Left ventricle myocardium inferior (tissue), 1 donor: ENCODE data around the gene SMCO4. TPM values are rescaled to one million over a fixed set of nuclear protein-coding genes. Genes with fewer than 3 reads are reported as not detected.
"Not testable (repeated sequence)": the region's sequence is repeated elsewhere in the genome, so short reads cannot be mapped to it uniquely, and the experiment has no call there.

Experiments used
- DNase-seq: peaks from one replicate; pipeline ENCODE4 v3.0.0-alpha.2; 2020
- H3K27ac ChIP-seq: fragments of 200-600 bp; replicated peaks from 2 replicates; pipeline ENCODE4 v1.8.0; 2021
- H3K27me3 ChIP-seq: fragments of 200-600 bp; 2 replicates; pipeline ENCODE4 v1.8.0; 2021; ENCODE audit warnings: low read depth
- H3K36me3 ChIP-seq: fragments of 200-600 bp; 2 replicates; pipeline ENCODE4 v1.8.0; 2021
- H3K4me1 ChIP-seq: fragments of 200-600 bp; 2 replicates; pipeline ENCODE4 v1.8.0; 2021
- H3K4me3 ChIP-seq: fragments of 200-600 bp; 2 replicates; pipeline ENCODE4 v1.8.0; 2021; ENCODE audit warnings: mild to moderate bottlenecking, moderate library complexity
- H3K9me3 ChIP-seq: fragments of 200-600 bp; replicated peaks from 2 replicates; pipeline ENCODE4 v1.8.0; 2021
- CTCF ChIP-seq: fragments of 200-600 bp; IDR thresholded peaks from 2 replicates; pipeline ENCODE4 v1.8.0; 2021; ENCODE audit warnings: antibody characterized with exemption, mild to moderate bottlenecking, borderline replicate concordance
- intact Hi-C: fragments of 100-400 bp; cut with micrococcal nuclease; formaldehyde crosslinking; loops from one replicate; pipeline ENCODE4 v1.11.0; 2022
- total RNA-seq: library from RNA; stranded (reverse); fragmentation: NEBNext Ultra II Directional; extraction: Animal tissue kit (Norgen Biotek cat#: 25700); gene quantifications from one replicate; pipeline ENCODE4 v1.2.1, GENCODE V29; 2021
- donor health status: DM: no; HTN: yes; CAD: no; lungs with severe emphysema.

Gene SMCO4
- total RNA-seq, 1 donor from 2014 or later: 57.6 TPM

GRCh38 chr11:93585758-93586157 lies 42.6 kb upstream of the SMCO4 start:
- Histone ChIP-seq H3K27ac (no peak overlapping the region), H3K36me3 (no peaks in the 10 kb centered on the region), H3K9me3 (no peaks in the 10 kb centered on the region), H3K4me3 (no peak overlapping the region), H3K4me1 (no peaks in the 10 kb centered on the region), H3K27me3 (peaks cover 13% of the 10 kb centered on the region)
- intact Hi-C loops: no loop called here
- DNase-seq: no peak
- TF ChIP-seq CTCF: no peak

- Histone ChIP-seq H3K27ac (no peak overlapping the region), H3K4me3 (no peak overlapping the region), H3K27me3 (peaks cover under 1% of the 10 kb centered on the region), H3K9me3 (peaks cover 13% of the 10 kb centered on the region), H3K36me3 (no peaks in the 10 kb centered on the region), H3K4me1 (no peaks in the 10 kb centered on the region)
- intact Hi-C loops: no loop called here
- no peak for TF ChIP-seq CTCF
- DNase-seq: no peak
Measured at GRCh38 chr11:93583490-93583889, 40.3 kb upstream of the SMCO4 start.

GRCh38 chr11:93579187-93579751 lies 36.1 kb upstream of the SMCO4 start:
- intact Hi-C loops: no loop called here
- Histone ChIP-seq H3K36me3 (no peaks in the 10 kb centered on the region), H3K9me3 (peaks cover 14% of the 10 kb centered on the region), H3K27me3 (no peaks in the 10 kb centered on the region), H3K27ac (no peak overlapping the region), H3K4me3 (no peak overlapping the region), H3K4me1 (no peaks in the 10 kb centered on the region)
- no peak for DNase-seq
- no peak for TF ChIP-seq CTCF

GRCh38 chr11:93577286-93577685 lies 34.1 kb upstream of the SMCO4 start:
- Histone ChIP-seq H3K27me3 (no peaks in the 10 kb centered on the region), H3K9me3 (peaks cover 14% of the 10 kb centered on the region), H3K4me1 (no peaks in the 10 kb centered on the region), H3K27ac (no peak overlapping the region), H3K4me3 (no peak overlapping the region), H3K36me3 (no peaks in the 10 kb centered on the region)
- intact Hi-C loops: no loop called here
- DNase-seq: no peak
- TF ChIP-seq CTCF: no peak

- H3K36me3 ChIP-seq, H3K4me3 ChIP-seq, intact Hi-C loops, H3K27me3 ChIP-seq, DNase-seq, H3K4me1 ChIP-seq, H3K27ac ChIP-seq: not testable (repeated sequence)
- H3K9me3 ChIP-seq: peaks cover 14% of the 10 kb centered on the region
Measured at GRCh38 chr11:93576870-93577269, 33.7 kb upstream of the SMCO4 start.

- no peak overlapping the region for H3K27ac ChIP-seq
- peaks cover 5% of the 10 kb centered on the region for H3K4me1 ChIP-seq
- H3K27me3 ChIP-seq: no peaks in the 10 kb centered on the region
- DNase-seq: no peak
- peaks cover 14% of the 10 kb centered on the region for H3K9me3 ChIP-seq
- H3K36me3 ChIP-seq: no peaks in the 10 kb centered on the region
- TF ChIP-seq CTCF: no peak
- no peak overlapping the region for H3K4me3 ChIP-seq
- intact Hi-C loops: no loop called here
Measured at GRCh38 chr11:93574638-93575220, 31.5 kb upstream of the SMCO4 start.
